ENCODE results near the gene FTO. TPM values are rescaled to one million over a fixed set of nuclear protein-coding genes. Genes with fewer than 3 reads are reported as not detected.
A peak's percentile ranks its signal among the peaks of the same experiment; 100 is the strongest.

Gene FTO
- total and polyA plus RNA-seq, 2 of the 13 experiments (the other 11 are each of a cell fraction or from before 2014, with no cell fraction given) = 41.6 to 55.8 TPM

DNA sequence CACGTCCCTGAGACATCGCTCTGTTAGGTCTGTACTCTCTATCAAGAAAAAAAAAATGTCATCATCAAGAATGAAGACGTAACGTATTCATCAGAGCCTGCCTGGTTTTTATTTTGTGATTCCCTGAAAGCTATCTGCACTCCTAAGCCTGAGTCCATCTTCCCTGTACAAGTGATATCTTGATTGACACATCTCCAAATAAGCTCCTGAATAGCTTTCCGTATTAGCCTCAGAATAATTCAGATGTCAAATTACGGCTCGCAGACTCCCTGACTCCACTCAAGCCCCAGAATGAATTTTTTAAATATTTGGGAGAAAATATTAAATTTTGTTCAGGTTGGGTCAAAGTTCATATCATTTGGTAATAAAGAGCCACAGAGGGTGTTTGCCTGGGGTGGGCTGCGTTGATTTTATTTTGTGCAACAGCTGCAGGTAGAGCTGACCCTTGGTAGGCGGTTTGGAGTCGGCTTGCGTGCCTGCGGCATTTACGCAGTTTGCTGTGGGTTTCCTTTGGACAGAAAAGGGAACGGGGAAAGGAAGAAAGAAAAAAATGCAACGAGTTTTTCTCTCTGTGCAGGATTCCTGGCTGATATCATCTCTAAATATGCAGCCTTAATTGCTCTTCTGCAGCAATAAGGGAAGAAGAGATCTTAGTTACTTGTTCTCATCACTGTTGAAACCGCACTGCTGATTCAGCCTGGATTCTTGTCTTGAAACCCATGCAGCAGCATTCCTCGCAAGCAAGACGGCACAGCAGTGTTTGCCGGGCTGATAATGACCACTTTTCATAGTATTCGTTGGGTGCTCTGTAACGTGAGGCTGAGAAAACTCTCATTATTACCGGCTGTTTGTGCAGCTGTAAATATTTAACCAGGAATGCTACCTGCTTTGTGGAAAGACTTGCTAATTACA lies 467.9 kb downstream of the FTO start (continued):
- no peak for TF ChIP-seq ZNF839 (CRISPR knock-in tag; IDR thresholded peaks at IDR 0.05; ENCODE audit: borderline replicate concordance)
- TF ChIP-seq ARNTL (CRISPR knock-in tag; IDR thresholded peaks at IDR 0.05) = no peak
- TF ChIP-seq IKZF1 (IDR thresholded peaks at IDR 0.05) = no peak
- TF ChIP-seq HNRNPL (IDR thresholded peaks at IDR 0.05; ENCODE audit: low read depth, low read length) = no peak
- TF ChIP-seq REPIN1 (CRISPR knock-in tag; IDR thresholded peaks at IDR 0.05; ENCODE audit: borderline replicate concordance, low read depth) = no peak
- TF ChIP-seq ZNF7 (CRISPR knock-in tag; IDR thresholded peaks at IDR 0.05) = no peak
- TF ChIP-seq ZNF687 (CRISPR knock-in tag; IDR thresholded peaks at IDR 0.05) = no peak
- TF ChIP-seq ZBTB26 (CRISPR knock-in tag; IDR thresholded peaks at IDR 0.05; ENCODE audit: borderline replicate concordance) = no peak
- TF ChIP-seq CBX1 (IDR thresholded peaks at IDR 0.05; ENCODE audit: low read depth) = no peak
- no peak for TF ChIP-seq CAMTA2 (CRISPR knock-in tag; IDR thresholded peaks at IDR 0.05; ENCODE audit: borderline replicate concordance)
- 0 out of 2 replicates have a peak, but pooled peaks have one; percentile 11 for TF ChIP-seq ZNF124 (CRISPR knock-in tag; IDR thresholded peaks at IDR 0.05)
- no peak for TF ChIP-seq ZNF101 (CRISPR knock-in tag; IDR thresholded peaks at IDR 0.05; ENCODE audit: borderline replicate concordance, low read depth)
- TF ChIP-seq, protein P1, sequence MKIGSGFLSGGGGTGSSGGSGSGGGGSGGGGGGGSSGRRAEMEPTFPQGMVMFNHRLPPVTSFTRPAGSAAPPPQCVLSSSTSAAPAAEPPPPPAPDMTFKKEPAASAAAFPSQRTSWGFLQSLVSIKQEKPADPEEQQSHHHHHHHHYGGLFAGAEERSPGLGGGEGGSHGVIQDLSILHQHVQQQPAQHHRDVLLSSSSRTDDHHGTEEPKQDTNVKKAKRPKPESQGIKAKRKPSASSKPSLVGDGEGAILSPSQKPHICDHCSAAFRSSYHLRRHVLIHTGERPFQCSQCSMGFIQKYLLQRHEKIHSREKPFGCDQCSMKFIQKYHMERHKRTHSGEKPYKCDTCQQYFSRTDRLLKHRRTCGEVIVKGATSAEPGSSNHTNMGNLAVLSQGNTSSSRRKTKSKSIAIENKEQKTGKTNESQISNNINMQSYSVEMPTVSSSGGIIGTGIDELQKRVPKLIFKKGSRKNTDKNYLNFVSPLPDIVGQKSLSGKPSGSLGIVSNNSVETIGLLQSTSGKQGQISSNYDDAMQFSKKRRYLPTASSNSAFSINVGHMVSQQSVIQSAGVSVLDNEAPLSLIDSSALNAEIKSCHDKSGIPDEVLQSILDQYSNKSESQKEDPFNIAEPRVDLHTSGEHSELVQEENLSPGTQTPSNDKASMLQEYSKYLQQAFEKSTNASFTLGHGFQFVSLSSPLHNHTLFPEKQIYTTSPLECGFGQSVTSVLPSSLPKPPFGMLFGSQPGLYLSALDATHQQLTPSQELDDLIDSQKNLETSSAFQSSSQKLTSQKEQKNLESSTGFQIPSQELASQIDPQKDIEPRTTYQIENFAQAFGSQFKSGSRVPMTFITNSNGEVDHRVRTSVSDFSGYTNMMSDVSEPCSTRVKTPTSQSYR (CRISPR knock-in tag; IDR thresholded peaks at IDR 0.05; ENCODE audit: borderline replicate concordance) = no peak
- TF ChIP-seq KLF11 (CRISPR knock-in tag; IDR thresholded peaks at IDR 0.05) = no peak
- TF ChIP-seq TEAD3 (CRISPR knock-in tag; optimal IDR thresholded peaks at IDR 0.05; ENCODE audit: borderline replicate concordance) = peak; percentile 78
- 0 out of 2 replicates have a peak, but pooled peaks have one; percentile 22 for TF ChIP-seq RCOR2 (CRISPR knock-in tag; IDR thresholded peaks at IDR 0.05)
- TF ChIP-seq ZBTB34 (CRISPR knock-in tag; IDR thresholded peaks at IDR 0.05) = no peak
- TF ChIP-seq FOXO4 (CRISPR knock-in tag; conservative IDR thresholded peaks at IDR 0.05) = no peak
